Ecto neural progenitor cell (in vitro differentiated cells): Measurements from ENCODE around the gene CFAP54.

ENCODE experiments used
- DNase-seq: peaks from one replicate; pipeline ENCODE4 v3.0.0-alpha.2; 2018; ENCODE audit warnings: low spot score

The CFAP54 gene

GRCh38 chr12:96751626-96752025, 262.2 kb downstream of the CFAP54 start:
- no peak for DNase-seq

GRCh38 chr12:96752211-96752610, 262.8 kb downstream of the CFAP54 start:
- no peak for DNase-seq

DNA sequence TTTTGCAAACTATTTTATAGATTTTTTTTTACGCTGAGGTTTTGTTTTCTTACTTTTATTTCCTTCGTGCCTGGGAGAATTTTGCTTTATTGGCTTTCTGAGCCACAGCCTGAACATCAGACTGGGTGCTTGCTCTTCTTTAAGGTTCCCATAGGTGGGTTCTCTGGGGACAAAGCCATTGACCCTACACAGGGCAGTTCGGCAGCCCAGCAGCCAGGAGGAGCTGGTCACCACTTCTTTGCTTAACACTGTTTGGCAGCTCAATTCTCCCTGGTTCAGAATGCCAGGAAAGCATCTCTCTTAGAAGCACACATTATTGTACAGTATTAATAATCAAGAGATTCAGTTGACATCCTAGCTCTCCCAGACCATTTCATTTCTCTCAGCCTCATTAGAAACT, 276.9 kb downstream of the CFAP54 start:
- DNase-seq = no peak

GRCh38 chr12:96769400-96769799, 280.0 kb downstream of the CFAP54 start:
- DNase-seq = no peak

GRCh38 chr12:96770219-96771102, 281.1 kb downstream of the CFAP54 start:
- no peak for DNase-seq

DNA sequence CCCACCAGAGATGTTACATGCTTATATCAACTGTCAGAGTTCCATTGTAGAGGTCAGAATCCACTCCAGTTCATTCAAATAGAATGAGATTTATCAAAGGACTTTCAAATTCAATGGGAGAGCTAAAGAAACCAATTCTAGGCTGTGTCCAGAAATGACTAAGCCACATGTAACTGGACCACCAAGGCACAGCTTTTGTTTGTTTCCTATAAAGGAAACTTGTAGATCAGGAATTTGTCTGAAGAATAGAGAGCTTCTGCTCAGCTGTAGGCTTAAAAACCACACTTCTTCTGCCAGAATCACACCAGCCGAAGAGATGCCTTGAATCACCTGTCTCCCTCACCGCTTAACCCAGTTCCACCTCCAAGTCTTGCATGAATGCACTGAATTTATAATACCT, 283.7 kb downstream of the CFAP54 start:
- no peak for DNase-seq

DNA sequence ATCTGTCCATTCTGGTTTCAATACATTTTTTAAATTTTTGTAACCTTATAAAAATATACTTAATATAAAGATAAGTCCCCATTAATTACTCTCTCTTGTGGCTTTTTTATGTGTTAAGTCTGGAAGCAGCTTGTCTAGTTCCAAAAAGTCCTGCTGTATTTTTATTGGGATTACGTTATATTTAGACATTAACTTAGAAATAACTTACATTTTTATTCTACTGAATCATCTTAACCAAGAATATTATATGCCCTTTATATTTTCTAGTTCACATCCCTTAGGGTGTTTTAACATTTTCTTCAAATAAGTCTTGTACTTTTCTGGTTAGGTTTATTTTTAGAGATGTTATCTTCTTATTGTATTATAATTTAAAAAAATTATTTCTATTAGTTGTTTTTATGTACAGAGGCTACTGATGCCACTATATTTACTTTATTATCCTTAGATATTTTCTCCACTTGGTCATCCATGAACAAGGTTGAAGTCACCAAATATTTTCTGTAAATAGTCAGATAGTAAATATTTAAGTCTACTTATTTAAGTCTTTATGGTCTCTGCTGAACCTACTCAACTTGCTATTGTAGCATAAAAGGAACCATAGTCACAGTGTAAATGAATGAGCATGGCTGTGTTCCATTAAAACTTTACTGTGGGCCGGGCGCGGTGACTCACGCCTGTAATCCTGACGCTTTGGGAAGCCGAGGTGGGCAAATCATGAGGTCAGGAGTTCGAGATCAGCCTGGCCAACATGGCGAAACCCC, 285.3 kb downstream of the CFAP54 start:
- DNase-seq = no peak

DNA sequence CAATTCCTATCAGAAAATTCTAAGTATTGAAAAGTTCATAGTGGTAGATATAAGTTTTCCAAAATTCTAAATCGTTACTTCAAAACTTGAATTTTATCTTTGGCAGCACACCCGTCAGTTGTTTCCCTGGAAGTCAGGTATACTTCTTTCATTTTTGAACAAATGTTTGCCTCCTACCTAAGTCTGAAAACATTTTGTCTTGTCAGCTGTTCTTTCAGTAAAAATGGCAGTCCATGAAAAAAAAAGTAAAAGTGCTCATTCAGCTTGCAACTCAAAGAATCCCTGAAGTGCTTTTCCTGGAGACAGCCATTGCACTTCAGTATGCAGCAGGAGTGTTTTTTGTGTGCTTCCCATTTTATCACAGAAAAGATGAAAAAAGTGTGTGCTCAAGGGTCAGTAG, 287.5 kb downstream of the CFAP54 start:
- no peak for DNase-seq

GRCh38 chr12:96780330-96780729, 291.0 kb downstream of the CFAP54 start:
- no peak for DNase-seq

GRCh38 chr12:96786791-96787190, 297.4 kb downstream of the CFAP54 start:
- no peak for DNase-seq

GRCh38 chr12:96803969-96804368, 314.6 kb downstream of the CFAP54 start:
- no peak for DNase-seq

GRCh38 chr12:96806272-96806671, 316.9 kb downstream of the CFAP54 start:
- DNase-seq = no peak

GRCh38 chr12:96807741-96808140, 318.4 kb downstream of the CFAP54 start:
- DNase-seq = no peak

DNA sequence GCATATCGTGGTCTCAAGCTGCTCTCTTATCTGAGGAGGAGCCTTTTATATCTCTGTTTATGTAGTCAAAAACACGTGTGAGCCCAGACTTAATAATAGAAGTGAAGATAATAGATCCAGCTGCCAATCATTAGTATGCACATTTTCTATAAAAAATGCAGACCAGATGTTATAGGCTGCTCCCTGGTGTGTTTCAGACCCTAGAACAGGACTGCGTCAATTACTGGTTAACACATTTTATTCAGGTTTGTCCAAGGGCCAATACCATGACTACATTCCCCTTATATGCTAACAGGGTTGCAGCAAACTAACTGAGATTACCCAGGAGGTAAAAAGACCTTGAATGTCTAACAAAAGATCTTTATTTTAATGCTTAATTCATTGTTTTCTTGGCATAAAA, 319.2 kb downstream of the CFAP54 start:
- no peak for DNase-seq

GRCh38 chr12:96809522-96809921, 320.1 kb downstream of the CFAP54 start:
- no peak for DNase-seq

DNA sequence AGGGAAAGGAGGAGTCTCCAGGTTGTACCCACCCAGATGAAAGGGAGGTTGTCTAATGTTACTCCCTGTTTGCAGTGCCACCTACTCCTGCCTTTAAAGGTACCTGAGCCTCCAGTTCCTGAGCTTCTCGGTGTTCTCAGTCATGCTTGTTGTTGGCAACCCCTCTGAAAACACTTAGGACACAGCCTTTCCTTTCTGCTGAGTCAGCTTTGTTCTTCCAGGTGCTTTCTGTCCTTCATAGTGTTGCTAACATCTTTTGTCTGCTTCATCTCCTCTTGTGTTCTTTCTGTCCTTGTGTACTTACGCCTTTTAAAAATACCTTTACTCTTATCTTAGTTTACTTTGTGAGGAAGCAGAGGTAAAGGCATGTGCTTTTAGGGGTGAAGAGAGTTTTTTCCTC, 320.7 kb downstream of the CFAP54 start:
- DNase-seq = no peak

GRCh38 chr12:96810477-96810876, 321.1 kb downstream of the CFAP54 start:
- DNase-seq = no peak

GRCh38 chr12:96811083-96811482, 321.7 kb downstream of the CFAP54 start:
- DNase-seq = no peak

GRCh38 chr12:96812153-96812552, 322.8 kb downstream of the CFAP54 start:
- no peak for DNase-seq

GRCh38 chr12:96814200-96814599, 324.8 kb downstream of the CFAP54 start:
- no peak for DNase-seq

GRCh38 chr12:96821592-96821991, 332.2 kb downstream of the CFAP54 start:
- no peak for DNase-seq

GRCh38 chr12:96822641-96823040, 333.3 kb downstream of the CFAP54 start:
- DNase-seq = no peak

DNA sequence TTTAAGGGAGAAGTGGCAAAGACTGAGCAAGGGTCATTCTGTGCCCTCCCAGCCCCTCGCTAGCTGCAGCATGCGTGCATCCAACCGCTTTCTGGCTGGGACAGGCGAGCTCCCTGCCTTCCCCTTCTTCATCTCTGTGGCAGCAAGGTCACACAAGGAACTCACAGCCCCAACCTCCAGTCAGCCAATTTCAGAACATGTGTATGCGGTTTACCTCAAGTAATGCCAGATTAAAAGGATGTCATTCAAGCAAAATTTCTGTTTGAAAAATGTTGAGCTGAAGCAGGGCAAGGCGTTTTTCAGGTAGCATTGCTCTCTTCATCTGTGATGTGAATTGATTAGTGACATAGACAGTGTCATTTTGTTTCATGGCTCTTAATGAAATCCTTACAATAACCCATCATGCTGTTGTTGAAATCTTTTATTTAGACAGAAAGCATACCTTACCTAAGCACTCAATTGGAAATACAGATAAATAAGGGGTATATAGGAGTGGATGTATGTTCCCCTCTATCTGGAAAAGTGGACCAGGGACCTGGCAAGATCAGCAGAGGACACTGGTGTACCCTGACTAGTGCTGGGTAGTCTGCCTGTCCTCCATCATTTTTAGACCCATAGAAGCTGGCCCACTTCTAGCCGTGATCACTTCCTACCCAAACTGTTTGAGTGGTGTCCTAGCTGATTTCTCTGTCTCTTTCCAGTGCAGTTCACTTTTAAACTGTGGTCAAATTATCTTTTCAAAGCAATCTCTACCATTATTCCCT, 334.9 kb downstream of the CFAP54 start:
- no peak for DNase-seq
